Measurements from ENCODE around the gene PTPN4. TPM values are rescaled to one million over a fixed set of nuclear protein-coding genes. Genes with fewer than 3 reads are reported as not detected.
A peak's percentile ranks its signal among the peaks of the same experiment; 100 is the strongest.

PTPN4 gene
- total RNA-seq, 1 experiment from 2014 or later = 80.5 TPM

DNA sequence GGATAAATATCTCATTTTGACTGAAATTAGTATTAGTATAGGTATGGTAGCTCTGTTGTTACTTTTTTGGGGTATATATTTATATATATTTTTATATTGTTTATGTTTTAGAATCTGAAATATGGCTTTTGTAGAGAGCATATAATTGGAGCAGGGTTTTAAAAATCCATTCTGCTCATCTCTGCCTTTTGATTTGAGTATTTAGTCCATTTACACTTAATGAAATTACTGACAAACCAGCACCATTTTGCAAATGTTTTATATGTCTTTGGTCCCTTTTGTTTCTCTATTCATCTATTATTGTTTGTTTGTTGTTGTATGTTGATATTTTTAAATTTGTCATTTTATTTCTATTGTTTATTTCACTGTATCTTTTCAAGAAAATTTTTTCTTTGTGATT, 30.7 kb downstream of the PTPN4 start:
- H2BK5ac ChIP-seq (ENCODE audit: insufficient read length, low read length) = no peak overlapping the region
- Mint-ChIP-seq H3K36me3 (ENCODE audit: insufficient read depth in 1 of 3, low read depth in 3 of 3) (peaks cover 42 to 69% (median 54%) of the 10 kb centered on the region in 3 experiments), H3K27ac (peak overlapping the region in 1 of 3 experiments; percentile 100; a peak in 2 of 7 replicates), H3K9me3 (peaks cover 37 to 43% of the 10 kb centered on the region in 2 experiments), H3K4me1 (peaks cover 34 to 57% of the 10 kb centered on the region in 2 experiments), H3K4me3 (no peak overlapping the region), H3K27me3 (ENCODE audit: low read depth) (no peaks in the 10 kb centered on the region)
- no peak overlapping the region for H2AK5ac ChIP-seq (ENCODE audit: insufficient read length, low read length)
- H2BK120ac ChIP-seq (ENCODE audit: low read depth, low read length, poor library complexity, severe bottlenecking) = no peak overlapping the region
- no peak overlapping the region for H3K14ac ChIP-seq (ENCODE audit: insufficient read depth, low read length)
- no peak overlapping the region for H3K4ac ChIP-seq (ENCODE audit: low read depth, low read length)
- H2BK15ac ChIP-seq (ENCODE audit: low read depth, low read length) = no peak overlapping the region
- TF ChIP-seq, protein P1, sequence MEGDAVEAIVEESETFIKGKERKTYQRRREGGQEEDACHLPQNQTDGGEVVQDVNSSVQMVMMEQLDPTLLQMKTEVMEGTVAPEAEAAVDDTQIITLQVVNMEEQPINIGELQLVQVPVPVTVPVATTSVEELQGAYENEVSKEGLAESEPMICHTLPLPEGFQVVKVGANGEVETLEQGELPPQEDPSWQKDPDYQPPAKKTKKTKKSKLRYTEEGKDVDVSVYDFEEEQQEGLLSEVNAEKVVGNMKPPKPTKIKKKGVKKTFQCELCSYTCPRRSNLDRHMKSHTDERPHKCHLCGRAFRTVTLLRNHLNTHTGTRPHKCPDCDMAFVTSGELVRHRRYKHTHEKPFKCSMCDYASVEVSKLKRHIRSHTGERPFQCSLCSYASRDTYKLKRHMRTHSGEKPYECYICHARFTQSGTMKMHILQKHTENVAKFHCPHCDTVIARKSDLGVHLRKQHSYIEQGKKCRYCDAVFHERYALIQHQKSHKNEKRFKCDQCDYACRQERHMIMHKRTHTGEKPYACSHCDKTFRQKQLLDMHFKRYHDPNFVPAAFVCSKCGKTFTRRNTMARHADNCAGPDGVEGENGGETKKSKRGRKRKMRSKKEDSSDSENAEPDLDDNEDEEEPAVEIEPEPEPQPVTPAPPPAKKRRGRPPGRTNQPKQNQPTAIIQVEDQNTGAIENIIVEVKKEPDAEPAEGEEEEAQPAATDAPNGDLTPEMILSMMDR (conservative IDR thresholded peaks at IDR 0.05) = no peak
- H3K9me3 ChIP-seq (ENCODE audit: control insufficient read depth, low read depth, low read length) = no peaks in the 10 kb centered on the region
- H3K23me2 ChIP-seq (ENCODE audit: insufficient read length, low read depth, low read length, poor library complexity, severe bottlenecking) = no peaks in the 10 kb centered on the region
- no peak overlapping the region for H3K4me2 ChIP-seq (ENCODE audit: insufficient read depth, insufficient read length, low read length)
- no peak overlapping the region for H4K8ac ChIP-seq (replicated peaks; ENCODE audit: insufficient read length, low read depth, low read length)
- no peak overlapping the region for H4K5ac ChIP-seq (ENCODE audit: insufficient read length, low read depth, low read length)
- H3K27ac ChIP-seq (ENCODE audit: insufficient read length, low read depth, low read length) = no peak overlapping the region
- peaks cover 40% of the 10 kb centered on the region; the same call in 1 of the 2 replicates for H3K79me2 ChIP-seq (ENCODE audit: insufficient read depth, low read length)
- H2BK12ac ChIP-seq (ENCODE audit: insufficient read length, low read depth, low read length) = no peak overlapping the region
- H3K18ac ChIP-seq (ENCODE audit: insufficient read length, low read depth, low read length) = no peak overlapping the region
- no peak overlapping the region for H3K23ac ChIP-seq (ENCODE audit: insufficient read length, low read depth, low read length)
- no peak overlapping the region for H3K9ac ChIP-seq (ENCODE audit: extremely low read depth, insufficient read length, low read length)
- no peaks in the 10 kb centered on the region for H4K20me1 ChIP-seq (ENCODE audit: control insufficient read depth, insufficient read depth, insufficient read length)
- DNase-seq = no peak
- peaks cover 2% of the 10 kb centered on the region for H3K79me1 ChIP-seq (ENCODE audit: insufficient read depth, low read depth, low read length, poor library complexity, severe bottlenecking)
- H4K91ac ChIP-seq (ENCODE audit: insufficient read length, low read depth, low read length) = no peak overlapping the region
- H3T11ph ChIP-seq (ENCODE audit: low read length) = no peak overlapping the region
- no peak overlapping the region for H2BK20ac ChIP-seq (ENCODE audit: low read depth, low read length, poor library complexity, severe bottlenecking)
- no peak overlapping the region for H2AFZ ChIP-seq (ENCODE audit: low read length)
- peaks cover 2% of the 10 kb centered on the region; the same call in 1 of the 2 replicates for H3K4me1 ChIP-seq (ENCODE audit: insufficient read depth, low read length)
- H3K27me3 ChIP-seq (ENCODE audit: insufficient read depth, low read length) = no peaks in the 10 kb centered on the region
- H3K56ac ChIP-seq (ENCODE audit: insufficient read length, low read depth, low read length) = no peak overlapping the region
